H1 (cell line): ENCODE data around the gene TNFAIP8. TPM values are rescaled to one million over a fixed set of nuclear protein-coding genes. Genes with fewer than 3 reads are reported as not detected.

ENCODE experiments used
- CTCF ChIA-PET: fragments of 300-600 bp; sonication (Branson Sonifier 250); formaldehyde crosslinking; loops from one replicate; lab custom pipeline; 2021; ENCODE audit not compliant: partially characterized antibody; lab: Charles Lee
- POLR2A ChIA-PET: fragments of 300-600 bp; sonication (Branson Sonifier 250); formaldehyde crosslinking; loops from one replicate; lab custom pipeline; 2021; ENCODE audit warnings: inconsistent platforms; ENCODE audit not compliant: partially characterized antibody; lab: Charles Lee
- DNase-seq, 2 experiments: peaks; one replicate each; pipeline versions ENCODE4 v3.0.0 to v3.0.0-alpha.2; 2010 to 2022; ENCODE audit warnings: low spot score in 2 of 2, low read depth in 1 of 2, mixed read lengths in 1 of 2
- FAIRE-seq: peaks from 2 replicates; lab custom pipeline; 2011; peaks lifted over from hg19 to GRCh38; lab: Jason Lieb, UNC
- H2AFZ ChIP-seq: 2 replicates; pipeline ENCODE4 v1.8.1; 2012; ENCODE audit warnings: low read length, inconsistent platforms
- H2AK5ac ChIP-seq: 2 replicates; pipeline ENCODE4 v1.6.1; 2013; ENCODE audit warnings: low read depth, low read length
- H2BK120ac ChIP-seq: replicated peaks from 2 replicates; pipeline ENCODE3; 2013; ENCODE audit warnings: low read depth, low read length, inconsistent platforms
- H2BK12ac ChIP-seq: 2 replicates; pipeline ENCODE4 v1.6.1; 2013; ENCODE audit warnings: low read depth, low read length
- H2BK15ac ChIP-seq: 2 replicates; pipeline ENCODE4 v1.6.1; 2013; ENCODE audit warnings: low read length
- H2BK20ac ChIP-seq: 2 replicates; pipeline ENCODE4 v1.6.1; 2013; ENCODE audit warnings: low read length
- H2BK5ac ChIP-seq: 2 replicates; pipeline ENCODE4 v1.6.1; 2013; ENCODE audit warnings: low read depth, low read length
- H3K14ac ChIP-seq: 2 replicates; pipeline ENCODE4 v1.6.1; 2013; ENCODE audit warnings: inconsistent platforms; ENCODE audit not compliant: insufficient read length
- H3K18ac ChIP-seq: 2 replicates; pipeline ENCODE4 v1.6.1; 2013; ENCODE audit warnings: low read length; ENCODE audit errors: extremely low read depth
- H3K23ac ChIP-seq: 2 replicates; pipeline ENCODE4 v1.6.1; 2013; ENCODE audit warnings: inconsistent platforms; ENCODE audit not compliant: insufficient read length
- H3K23me2 ChIP-seq: 2 replicates; pipeline ENCODE4 v1.6.1; 2013; ENCODE audit warnings: low read depth, low read length
- H3K27ac ChIP-seq: 2 replicates; pipeline ENCODE4 v1.6.1; 2011; ENCODE audit warnings: low read depth, low read length, inconsistent platforms
- H3K27me3 ChIP-seq, 4 experiments: replicated peaks in 1 of 4; 1 replicate in 1 of 4; 2 replicates in 3 of 4; pipeline versions ENCODE4 v1.6.1 to v1.8.1; 2011 to 2013; ENCODE audit warnings: low read length in 3 of 4, mild to moderate bottlenecking in 3 of 4, inconsistent platforms in 2 of 4, mixed read lengths in 2 of 4, moderate library complexity in 1 of 4; ENCODE audit not compliant: control insufficient read depth in 3 of 4, insufficient read depth in 3 of 4; ENCODE audit errors: extremely low read depth in 1 of 4
- H3K36me3 ChIP-seq, 4 experiments: 2 replicates each; pipeline versions ENCODE4 v1.6.1 to v1.8.1; 2011 to 2013; ENCODE audit warnings: mild to moderate bottlenecking in 4 of 4, low read length in 3 of 4, moderate library complexity in 2 of 4, control low read depth in 1 of 4, inconsistent platforms in 1 of 4; ENCODE audit not compliant: insufficient read depth in 4 of 4, control insufficient read depth in 2 of 4
- H3K4ac ChIP-seq: replicated peaks from 2 replicates; pipeline ENCODE3; 2013; ENCODE audit warnings: low read length, low read depth, mixed read lengths, inconsistent platforms; ENCODE audit not compliant: insufficient read length
- H3K4me1 ChIP-seq, 4 experiments: replicated peaks in 1 of 4; 1 replicate in 1 of 4; 2 replicates in 3 of 4; pipeline versions ENCODE4 v1.6.1 to v1.8.1; 2011 to 2013; ENCODE audit warnings: low read length in 3 of 4, inconsistent platforms in 2 of 4, mixed read lengths in 1 of 4; ENCODE audit not compliant: insufficient read depth in 4 of 4, control insufficient read depth in 3 of 4
- H3K4me2 ChIP-seq, 2 experiments: 2 replicates each; pipeline versions ENCODE4 v1.6.1 to v1.8.1; 2011 to 2013; ENCODE audit warnings: low read depth in 2 of 2, low read length in 2 of 2, control low read depth in 1 of 2, inconsistent platforms in 1 of 2, mild to moderate bottlenecking in 1 of 2; ENCODE audit not compliant: insufficient read depth in 1 of 2
- H3K4me3 ChIP-seq, 4 experiments: fragments of 200-600, 300-600 bp in 1 of 4; sonication (generic), shearing (Covaris generic), sonication (Bioruptor Twin) in 1 of 4; 2 replicates each; pipeline versions ENCODE4 v1.5.1 to v1.8.1; 2011 to 2016; ENCODE audit warnings: low read length in 4 of 4, low read depth in 3 of 4, control low read depth in 2 of 4, inconsistent platforms in 2 of 4, mild to moderate bottlenecking in 2 of 4, mixed read lengths in 1 of 4, moderate library complexity in 1 of 4; ENCODE audit not compliant: insufficient read depth in 2 of 4; ENCODE audit errors: extremely low read depth in 1 of 4
- H3K56ac ChIP-seq: replicated peaks from 2 replicates; pipeline ENCODE3; 2013; ENCODE audit warnings: low read depth, mild to moderate bottlenecking, mixed read lengths, low read length, inconsistent platforms; ENCODE audit not compliant: insufficient read length
- H3K79me1 ChIP-seq: 2 replicates; pipeline ENCODE4 v1.6.1; 2013; ENCODE audit warnings: low read depth, low read length, control low read depth
- H3K79me2 ChIP-seq, 2 experiments: 2 replicates each; pipeline versions ENCODE4 v1.6.1 to v1.8.1; 2012 to 2013; ENCODE audit warnings: low read length in 2 of 2, mild to moderate bottlenecking in 2 of 2, inconsistent platforms in 1 of 2; ENCODE audit not compliant: insufficient read depth in 2 of 2, control insufficient read depth in 1 of 2
- H3K9ac ChIP-seq, 4 experiments: replicated peaks in 1 of 4; 1 replicate in 1 of 4; 2 replicates in 3 of 4; pipeline versions ENCODE4 v1.6.1 to v1.8.1; 2011 to 2013; ENCODE audit warnings: low read depth in 3 of 4, low read length in 3 of 4, control low read depth in 2 of 4, mild to moderate bottlenecking in 2 of 4, moderate library complexity in 2 of 4, inconsistent platforms in 1 of 4; ENCODE audit errors: extremely low read depth in 1 of 4
- H3K9me3 ChIP-seq, 2 experiments: 2 replicates each; pipeline versions ENCODE4 v1.6.1 to v1.8.1; 2012 to 2013; ENCODE audit warnings: mild to moderate bottlenecking in 2 of 2, moderate library complexity in 2 of 2, control low read depth in 1 of 2, inconsistent platforms in 1 of 2, low read depth in 1 of 2, low read length in 1 of 2, mixed read lengths in 1 of 2; ENCODE audit not compliant: insufficient read depth in 2 of 2
- H4K20me1 ChIP-seq, 2 experiments: replicated peaks in 1 of 2; 2 replicates each; pipeline versions ENCODE3 to v1.8.1; 2011 to 2013; ENCODE audit warnings: inconsistent platforms in 2 of 2, low read length in 2 of 2, mild to moderate bottlenecking in 1 of 2; ENCODE audit not compliant: insufficient read depth in 2 of 2, control insufficient read depth in 1 of 2
- H4K5ac ChIP-seq: 2 replicates; pipeline ENCODE4 v1.6.1; 2013; ENCODE audit warnings: low read length, low read depth, mixed read lengths, inconsistent platforms; ENCODE audit not compliant: insufficient read length
- H4K8ac ChIP-seq: 2 replicates; pipeline ENCODE4 v1.8.0; 2013; ENCODE audit warnings: mild to moderate bottlenecking, moderate library complexity, low read length, inconsistent platforms; ENCODE audit not compliant: insufficient read depth; ENCODE audit errors: extremely low read depth
- H4K91ac ChIP-seq: replicated peaks from 2 replicates; pipeline ENCODE3; 2013; ENCODE audit warnings: low read length, mixed read lengths, inconsistent platforms; ENCODE audit not compliant: insufficient read length
- ATF2 ChIP-seq: IDR thresholded peaks from 2 replicates; pipeline ENCODE4 v1.6.1; 2012; ENCODE audit warnings: low read length, inconsistent platforms
- BCL11A ChIP-seq, 2 experiments: IDR thresholded peaks; one replicate each; pipeline ENCODE4 v1.6.1; 2011; ENCODE audit warnings: low read depth in 2 of 2, low read length in 2 of 2, mild to moderate bottlenecking in 2 of 2
- CBX5 ChIP-seq: fragments of 300-800, 300-1000 bp; sonication (generic); IDR thresholded peaks from 2 replicates; pipeline ENCODE4 v1.7.1; 2016; ENCODE audit warnings: antibody characterized with exemption, low read length, low read depth
- CTCF ChIP-seq, 3 experiments: IDR thresholded peaks; 1 replicate in 2 of 3; 2 replicates in 1 of 3; pipeline versions ENCODE4 v1.5.1 to v1.6.1; 2011; ENCODE audit warnings: low read length in 3 of 3, mild to moderate bottlenecking in 3 of 3, inconsistent platforms in 2 of 3, low read depth in 1 of 3, moderate library complexity in 1 of 3; ENCODE audit not compliant: insufficient read depth in 1 of 3; ENCODE audit errors: control extremely low read depth in 1 of 3
- EGR1 ChIP-seq: IDR thresholded peaks from 2 replicates; pipeline ENCODE4 v1.6.1; 2011; ENCODE audit warnings: low read depth, low read length, borderline replicate concordance
- FOSL1 ChIP-seq: IDR thresholded peaks from 2 replicates; pipeline ENCODE4 v1.6.1; 2011; ENCODE audit warnings: mild to moderate bottlenecking, low read depth, low read length, moderate library complexity; ENCODE audit not compliant: insufficient read depth
- KDM4A ChIP-seq: IDR thresholded peaks from one replicate; pipeline ENCODE4 v1.7.1; 2012; ENCODE audit warnings: low read depth, mild to moderate bottlenecking, moderate library complexity, low read length, inconsistent platforms; ENCODE audit not compliant: severe bottlenecking
- MAFK ChIP-seq: IDR thresholded peaks from 2 replicates; pipeline ENCODE4 v1.6.1; 2012; ENCODE audit warnings: low read depth, mild to moderate bottlenecking, improper control_type of control experiment, low read length
- ZNF274 ChIP-seq: IDR thresholded peaks from 2 replicates; pipeline ENCODE4 v1.7.0; 2012; ENCODE audit warnings: low read length, borderline replicate concordance; ENCODE audit errors: extremely low read depth
- WGBS, 2 experiments: shearing (Covaris generic) in 1 of 2; methylation state at CpG; one replicate each; pipeline versions ENCODE4 v1.1.6 to v1.1.7; 2013 to 2015; ENCODE audit warnings: low lambda C conversion rate in 2 of 2, mixed read lengths in 2 of 2, inconsistent platforms in 1 of 2, low coverage in 1 of 2, missing lambda C conversion rate in 1 of 2; ENCODE audit not compliant: insufficient replicate concordance in 2 of 2, insufficient coverage in 1 of 2, insufficient read length in 1 of 2; ENCODE audit errors: extremely low coverage in 1 of 2, missing lambda C conversion rate in 1 of 2; 5-methylcytosine and 5-hydroxymethylcytosine counted together
- polyA plus RNA-seq, 7 experiments: library from polyadenylated mRNA; depleted of rRNA in 3 of 7; stranded (reverse) in 5 of 7; unstranded in 2 of 7; fragments of >200 nt in 5 of 7; fragments of 200-250 nt in 2 of 7; gene quantifications; 1 replicate in 5 of 7; 2 replicates in 1 of 7; 4 replicates in 1 of 7; pipeline versions ENCODE4 v1.2.1 to v1.2.3, GENCODE V29; 2011 to 2013; ENCODE audit warnings: missing spikeins in 2 of 7, mixed read lengths in 2 of 7
- total RNA-seq: library from RNA; stranded (reverse); fragmentation: NEBNext Ultra II Directional; extraction: Animal tissue kit (Norgen Biotek cat#: 25700); gene quantifications from 2 replicates; pipeline ENCODE4 v1.2.1, GENCODE V29; 2021

Gene TNFAIP8
- total and polyA plus RNA-seq, 2 of the 8 experiments (the other 6 are each of a cell fraction or from before 2014, with no cell fraction given) = 12.4 to 19.3 TPM

- H3K36me3 ChIP-seq = no peaks in the 10 kb centered on the region
- H3K18ac ChIP-seq = no peak overlapping the region
- H2BK12ac ChIP-seq = no peak overlapping the region
- no peak overlapping the region for H4K8ac ChIP-seq
- no peak overlapping the region for H3K4ac ChIP-seq
- ChIA-PET POLR2A (no interaction called here), CTCF (interaction anchor here (1.4 kb wide), 1 partner anchor 15 kb away, joined by 6 read pairs; no protein-coding TSS in a partner anchor)
- no peak overlapping the region for H2BK15ac ChIP-seq
- H3K23me2 ChIP-seq = no peaks in the 10 kb centered on the region
- H3K23ac ChIP-seq = no peak overlapping the region
- H3K14ac ChIP-seq = no peak overlapping the region
- no peak overlapping the region for H3K27ac ChIP-seq
- no peak overlapping the region for H2BK5ac ChIP-seq
- H2AFZ ChIP-seq = no peak overlapping the region
- no peak overlapping the region for H2AK5ac ChIP-seq
- H3K27me3 ChIP-seq = no peaks in the 10 kb centered on the region
- H2BK120ac ChIP-seq = no peak overlapping the region
- 96% methylated on average over 2 of the region's 2 CpGs; no CpG with 5 or more reads in 1 of the 2 experiments for whole genome bisulfite sequencing, 2 experiments
- H3K56ac ChIP-seq = no peak overlapping the region
- no peaks in the 10 kb centered on the region for H4K20me1 ChIP-seq
- FAIRE-seq (no peak), DNase-seq (no peak)
- no peak overlapping the region for H3K4me2 ChIP-seq
- H3K9me3 ChIP-seq = no peaks in the 10 kb centered on the region
- no peaks in the 10 kb centered on the region for H3K79me2 ChIP-seq
- H3K4me3 ChIP-seq = no peak overlapping the region
- H4K91ac ChIP-seq = no peak overlapping the region
- no peak overlapping the region for H3K9ac ChIP-seq
- H3K79me1 ChIP-seq = no peaks in the 10 kb centered on the region
- no peak overlapping the region for H4K5ac ChIP-seq
- no peaks in the 10 kb centered on the region for H3K4me1 ChIP-seq
- no peak overlapping the region for H2BK20ac ChIP-seq
- TF ChIP-seq CBX5 = no peak
- no peak for TF ChIP-seq CTCF (IDR thresholded peaks at IDR 0.05; ENCODE audit: control extremely low read depth in 1 of 3, insufficient read depth in 1 of 3, low read depth in 1 of 3, low read length in 3 of 3)
- TF ChIP-seq ZNF274 = no peak
- TF ChIP-seq FOSL1 = no peak
- TF ChIP-seq MAFK = no peak
- TF ChIP-seq BCL11A (IDR thresholded peaks at IDR 0.05; ENCODE audit: low read depth in 2 of 2, low read length in 2 of 2) = no peak
- no peak for TF ChIP-seq KDM4A
- TF ChIP-seq ATF2 = no peak
- no peak for TF ChIP-seq EGR1
These were observed 71.2 kb downstream of the TNFAIP8 start for GRCh38 chr5:119427060-119427459.
